T-helper 1 cell treated with Interleukin-12 subunit alpha and Interleukin-12 subunit beta and Interleukin-4 antibody, amounts not matched to agents 30 ng/mL and 1 ng/mL, for 36 hours (primary cell): ENCODE data around the gene TAF5. TPM values are rescaled to one million over a fixed set of nuclear protein-coding genes. Genes with fewer than 3 reads are reported as not detected.

ENCODE experiments used
- intact Hi-C: fragments of 100-400 bp; cut with micrococcal nuclease; formaldehyde crosslinking; loops from one replicate; pipeline ENCODE4 v1.15.1; 2024
- total RNA-seq: library from RNA; stranded (reverse); gene quantifications from 2 replicates; pipeline ENCODE4 v1.2.3, GENCODE V29; 2022

Gene TAF5
- total RNA-seq, 1 donor from 2014 or later: 9.9 TPM

GRCh38 chr10:103397191-103397825 lies 29.5 kb downstream of the TAF5 start:
- intact Hi-C loops: loop anchor here (2.0 to 10.0 kb wide), 6 partner anchors 55 to 1263 kb away; partner anchors contain the start of genes CALHM2, GSTO2, PPRC1 and SLK

- intact Hi-C loops: no loop called here
These were observed 45.8 kb downstream of the TAF5 start for GRCh38 chr10:103413564-103413963.

- intact Hi-C loops: no loop called here
These were observed 47.8 kb downstream of the TAF5 start for GRCh38 chr10:103415581-103415980.

GRCh38 chr10:103416436-103417147 lies 48.8 kb downstream of the TAF5 start:
- intact Hi-C loops: loop anchor here (1.0 kb wide), 2 partner anchors 69 to 270 kb away; no protein-coding TSS in a partner anchor

- intact Hi-C loops: loop anchor here (1.0 kb wide), 2 partner anchors 68 to 269 kb away; no protein-coding TSS in a partner anchor
These were observed 49.3 kb downstream of the TAF5 start for GRCh38 chr10:103417148-103417469.

GRCh38 chr10:103417601-103418000 lies 49.8 kb downstream of the TAF5 start:
- intact Hi-C loops: loop anchor here (1.0 kb wide), 2 partner anchors 68 to 269 kb away; no protein-coding TSS in a partner anchor

- intact Hi-C loops: no loop called here
These were observed 51.3 kb downstream of the TAF5 start for GRCh38 chr10:103419101-103419500.

- intact Hi-C loops: loop anchor here (10.0 kb wide), 1 partner anchor 131 kb away; no protein-coding TSS in a partner anchor
These were observed 56.0 kb downstream of the TAF5 start for GRCh38 chr10:103423748-103424147.

- intact Hi-C loops: loop anchor here (2.0 to 10.0 kb wide), 2 partner anchors 23 to 127 kb away; no protein-coding TSS in a partner anchor
These were observed 60.1 kb downstream of the TAF5 start for GRCh38 chr10:103427866-103428265.

GRCh38 chr10:103428989-103429643 lies 61.3 kb downstream of the TAF5 start:
- intact Hi-C loops: loop anchor here (1.0 to 10.0 kb wide), 4 partner anchors 22 to 126 kb away; no protein-coding TSS in a partner anchor

GRCh38 chr10:103429647-103430046 lies 61.9 kb downstream of the TAF5 start:
- intact Hi-C loops: loop anchor here (1.0 to 10.0 kb wide), 4 partner anchors 21 to 125 kb away; no protein-coding TSS in a partner anchor

GRCh38 chr10:103431902-103432301 lies 64.1 kb downstream of the TAF5 start:
- intact Hi-C loops: no loop called here

GRCh38 chr10:103433858-103434257 lies 66.1 kb downstream of the TAF5 start:
- intact Hi-C loops: no loop called here

Other genes with a start within 250 kb of the TAF5 start
- gene NT5C2, start 174.7 kb upstream of the TAF5 start, total RNA-seq: 77.2 and 78.3 TPM in 2 replicates
- gene RPEL1, start 122.1 kb upstream of the TAF5 start, total RNA-seq: not detected in 2 replicates
- gene INA, start 90.8 kb upstream of the TAF5 start, total RNA-seq: 0.54 and 0.64 TPM in 2 replicates
- gene PCGF6, start 16.8 kb upstream of the TAF5 start, total RNA-seq: 12.7 and 13.3 TPM in 2 replicates
- gene ATP5MK, start 28.5 kb downstream of the TAF5 start, total RNA-seq: 331 and 334 TPM in 2 replicates
- 61.4 and 61.8 TPM in 2 replicates for gene PDCD11, start 28.6 kb downstream of the TAF5 start, total RNA-seq
- gene CALHM2, start 84.4 kb downstream of the TAF5 start, total RNA-seq: 67.2 and 67.3 TPM in 2 replicates
- 0.17 and 0.25 TPM in 2 replicates for gene CALHM1, start 90.9 kb downstream of the TAF5 start, total RNA-seq
- gene CALHM3, start 111.3 kb downstream of the TAF5 start, total RNA-seq: 0.20 TPM in 1 of 2 replicates, not detected in the other
- gene NEURL1, start 125.7 kb downstream of the TAF5 start, total RNA-seq: 2.2 and 2.3 TPM in 2 replicates